Upper lobe of left lung (tissue), 6 donors: Measurements from ENCODE around the gene ZWILCH. TPM values are rescaled to one million over a fixed set of nuclear protein-coding genes. Genes with fewer than 3 reads are reported as not detected.
"Not testable (repeated sequence)": the region's sequence is repeated elsewhere in the genome, so short reads cannot be mapped to it uniquely, and the experiment has no call there.

Experiments used
- ATAC-seq, 2 donors: fragments of 200-7000 bp; cut with Tn5 transposase; one replicate each; pipeline ENCODE4 v1.9.1; 2022; ENCODE audit warnings: mild to moderate bottlenecking in 2 of 2, moderate library complexity in 2 of 2; ENCODE audit not compliant: low FRiP score in 2 of 2
- DNase-seq, 2 donors: peaks; one replicate each; pipeline ENCODE4 v3.0.0-alpha.2; 2019 to 2020
- H3K27ac ChIP-seq, 4 donors: fragments of 200-600 bp; sonication (generic); one replicate each; pipeline ENCODE4 v1.5.1; 2016 to 2019
- H3K27me3 ChIP-seq, 4 donors: fragments of 200-600 bp; sonication (generic); one replicate each; pipeline ENCODE4 v1.5.1; 2017 to 2019
- H3K36me3 ChIP-seq, 4 donors: fragments of 200-600 bp; sonication (generic); one replicate each; pipeline ENCODE4 v1.5.1; 2016 to 2019
- H3K4me1 ChIP-seq, 4 donors: fragments of 200-600 bp; sonication (generic); one replicate each; pipeline ENCODE4 v1.5.1; 2018 to 2019
- H3K4me3 ChIP-seq, 4 donors: fragments of 200-600 bp; sonication (generic); one replicate each; pipeline ENCODE4 v1.5.1; 2017 to 2019; ENCODE audit warnings: mild to moderate bottlenecking in 2 of 4, moderate library complexity in 1 of 4
- H3K9me3 ChIP-seq, 4 donors: fragments of 200-600 bp; sonication (generic); one replicate each; pipeline ENCODE4 v1.5.1; 2018 to 2019
- CTCF ChIP-seq, 6 experiments: fragments of 450-650 bp in 4 of 6; fragments of 200-600 bp in 2 of 6; sonication (generic) in 2 of 6; IDR thresholded peaks; one replicate each; pipeline ENCODE4 v1.5.1; 2016 to 2019; ENCODE audit warnings: antibody characterized with exemption in 6 of 6
- EP300 ChIP-seq, 4 donors: sonication (generic); formaldehyde crosslinking; IDR thresholded peaks; one replicate each; pipeline ENCODE4 v1.5.1; 2017; ENCODE audit warnings: antibody characterized with exemption in 4 of 4, control low read depth in 2 of 4
- POLR2A ChIP-seq, 4 donors: fragments of 450-650 bp; IDR thresholded peaks; one replicate each; pipeline ENCODE4 v1.5.1; 2016 to 2017; ENCODE audit warnings: antibody characterized with exemption in 4 of 4, mild to moderate bottlenecking in 2 of 4
- POLR2AphosphoS5 ChIP-seq, 2 donors: sonication (generic); formaldehyde crosslinking; IDR thresholded peaks; one replicate each; pipeline ENCODE4 v1.5.1; 2017; ENCODE audit warnings: antibody characterized with exemption in 2 of 2
- WGBS, 2 donors: methylation state at CpG; one replicate each; pipeline ENCODE4 v1.1.5; 2017 to 2018; 5-methylcytosine and 5-hydroxymethylcytosine counted together
- total RNA-seq, 6 donors: library from RNA; depleted of rRNA in 4 of 6; stranded (reverse); fragments of >200 nt in 4 of 6; gene quantifications; one replicate each; pipeline versions ENCODE4 v1.1.0 to v1.2.1, GENCODE V29; 2016 to 2021
- donor health status: DM: no; HTN: no; CAD: no; lungs with moderate emphysema.
- donor health status: DM: no; HTN: yes; CAD: no; lungs with severe emphysema.

The ZWILCH gene
- total RNA-seq, 6 donors from 2014 or later, result 0.33 to 6.3 (median 5.1) TPM

- Histone ChIP-seq H3K36me3 (no peaks in the 10 kb centered on the region), H3K27me3 (no peaks in the 10 kb centered on the region), H3K27ac (no peak overlapping the region), H3K4me3 (no peak overlapping the region), H3K4me1 (peaks cover 5 to 12% (median 8%) of the 10 kb centered on the region in 4 donors), H3K9me3 (no peaks in the 10 kb centered on the region)
- ATAC-seq (no peak), DNase-seq (no peak)
- no peak for TF ChIP-seq CTCF (IDR thresholded peaks at IDR 0.05)
- TF ChIP-seq POLR2A (IDR thresholded peaks at IDR 0.05), result no peak
- TF ChIP-seq POLR2AphosphoS5 (IDR thresholded peaks at IDR 0.05), result no peak
- no peak for TF ChIP-seq EP300 (IDR thresholded peaks at IDR 0.05)
These were observed 81.9 kb downstream of the ZWILCH start for GRCh38 chr15:66587020-66587419.

- ATAC-seq (peak in 1 of 2 donors; percentile 12), DNase-seq (peak in 1 of 2 donors; percentile 51)
- Histone ChIP-seq H3K27ac (no peak overlapping the region), H3K36me3 (no peaks in the 10 kb centered on the region), H3K4me1 (peaks cover 5 to 12% (median 8%) of the 10 kb centered on the region in 4 donors), H3K4me3 (no peak overlapping the region), H3K27me3 (no peaks in the 10 kb centered on the region), H3K9me3 (no peaks in the 10 kb centered on the region)
- 35 to 50% methylated on average over 5 of the region's 5 CpGs for WGBS, 2 donors
- TF ChIP-seq POLR2A (IDR thresholded peaks at IDR 0.05), result no peak
- TF ChIP-seq POLR2AphosphoS5 (IDR thresholded peaks at IDR 0.05), result no peak
- TF ChIP-seq CTCF (IDR thresholded peaks at IDR 0.05), result no peak
- no peak for TF ChIP-seq EP300 (IDR thresholded peaks at IDR 0.05)
These were observed 82.6 kb downstream of the ZWILCH start for GRCh38 chr15:66587749-66588148.

- 74 to 86% methylated on average over 2 to 5 of the region's 5 CpGs for WGBS, 2 donors
- Histone ChIP-seq H3K9me3 (no peaks in the 10 kb centered on the region), H3K27ac (no peak overlapping the region), H3K4me3 (no peak overlapping the region), H3K36me3 (no peaks in the 10 kb centered on the region), H3K27me3 (no peaks in the 10 kb centered on the region), H3K4me1 (peaks cover 5 to 12% (median 8%) of the 10 kb centered on the region in 4 donors)
- DNase-seq (no peak), ATAC-seq (no peak)
- TF ChIP-seq POLR2A (IDR thresholded peaks at IDR 0.05) (no peak), POLR2AphosphoS5 (IDR thresholded peaks at IDR 0.05) (no peak), CTCF (IDR thresholded peaks at IDR 0.05) (no peak), EP300 (IDR thresholded peaks at IDR 0.05) (no peak)
These were observed 83.4 kb downstream of the ZWILCH start for GRCh38 chr15:66588537-66588936.

- no peak for DNase-seq
- TF ChIP-seq CTCF (IDR thresholded peaks at IDR 0.05), result no peak
- TF ChIP-seq POLR2AphosphoS5 (IDR thresholded peaks at IDR 0.05), result no peak
- TF ChIP-seq POLR2A (IDR thresholded peaks at IDR 0.05), result no peak
- no peak for TF ChIP-seq EP300 (IDR thresholded peaks at IDR 0.05)
- ATAC-seq, result peak in 1 of 2 donors; percentile 15
- Histone ChIP-seq H3K9me3 (no peaks in the 10 kb centered on the region), H3K4me1 (peaks cover 5 to 12% (median 8%) of the 10 kb centered on the region in 4 donors), H3K36me3 (no peaks in the 10 kb centered on the region), H3K27me3 (no peaks in the 10 kb centered on the region), H3K27ac (no peak overlapping the region), H3K4me3 (no peak overlapping the region)
- 73 to 85% methylated on average over 1 to 8 of the region's 8 CpGs for WGBS, 2 donors
These were observed 83.8 kb downstream of the ZWILCH start for GRCh38 chr15:66588971-66589370.

GRCh38 chr15:66589429-66589828, 84.3 kb downstream of the ZWILCH start:
- H3K4me3 ChIP-seq, H3K36me3 ChIP-seq, ATAC-seq, H3K9me3 ChIP-seq, H3K27me3 ChIP-seq, H3K27ac ChIP-seq, DNase-seq: not testable (repeated sequence)
- WGBS, 2 donors, result 88 to 92% methylated on average over 6 of the region's 6 CpGs
- peaks cover 5 to 12% (median 8%) of the 10 kb centered on the region in 4 donors for H3K4me1 ChIP-seq
